GM18502 (cell line): ENCODE results near the gene CLEC16A.
A peak's percentile ranks its signal among the peaks of the same experiment; 100 is the strongest.
"Not testable (repeated sequence)": the region's sequence is repeated elsewhere in the genome, so short reads cannot be mapped to it uniquely, and the experiment has no call there.

Source experiments
- ATAC-seq: cut with Tn5 transposase; IDR thresholded peaks from one replicate; pipeline ENCODE4 v1.9.1; 2021; ENCODE audit warnings: mild to moderate bottlenecking; ENCODE audit not compliant: unreplicated experiment, poor library complexity

The CLEC16A gene

DNA sequence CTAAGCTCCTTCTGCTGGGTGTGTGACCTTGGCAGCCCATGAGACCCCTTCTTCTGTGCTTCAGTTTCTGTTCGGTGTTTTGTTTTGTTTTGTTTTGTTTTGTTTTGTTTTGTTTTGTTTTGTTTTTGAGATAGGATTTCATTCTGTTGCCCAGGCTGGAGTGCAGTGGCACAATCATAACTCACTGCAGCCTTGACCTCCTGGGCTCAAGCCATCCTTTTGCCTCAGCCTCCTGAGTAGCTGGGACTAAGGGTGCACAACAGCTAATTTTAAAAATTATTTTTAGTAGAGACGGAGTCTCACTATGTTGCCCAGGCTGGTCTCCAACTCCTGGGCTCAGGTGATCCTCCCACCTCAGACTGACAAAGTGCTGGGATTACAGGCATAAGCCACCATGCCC lies 276.1 kb downstream of the CLEC16A start:
- ATAC-seq = not testable (repeated sequence)

DNA sequence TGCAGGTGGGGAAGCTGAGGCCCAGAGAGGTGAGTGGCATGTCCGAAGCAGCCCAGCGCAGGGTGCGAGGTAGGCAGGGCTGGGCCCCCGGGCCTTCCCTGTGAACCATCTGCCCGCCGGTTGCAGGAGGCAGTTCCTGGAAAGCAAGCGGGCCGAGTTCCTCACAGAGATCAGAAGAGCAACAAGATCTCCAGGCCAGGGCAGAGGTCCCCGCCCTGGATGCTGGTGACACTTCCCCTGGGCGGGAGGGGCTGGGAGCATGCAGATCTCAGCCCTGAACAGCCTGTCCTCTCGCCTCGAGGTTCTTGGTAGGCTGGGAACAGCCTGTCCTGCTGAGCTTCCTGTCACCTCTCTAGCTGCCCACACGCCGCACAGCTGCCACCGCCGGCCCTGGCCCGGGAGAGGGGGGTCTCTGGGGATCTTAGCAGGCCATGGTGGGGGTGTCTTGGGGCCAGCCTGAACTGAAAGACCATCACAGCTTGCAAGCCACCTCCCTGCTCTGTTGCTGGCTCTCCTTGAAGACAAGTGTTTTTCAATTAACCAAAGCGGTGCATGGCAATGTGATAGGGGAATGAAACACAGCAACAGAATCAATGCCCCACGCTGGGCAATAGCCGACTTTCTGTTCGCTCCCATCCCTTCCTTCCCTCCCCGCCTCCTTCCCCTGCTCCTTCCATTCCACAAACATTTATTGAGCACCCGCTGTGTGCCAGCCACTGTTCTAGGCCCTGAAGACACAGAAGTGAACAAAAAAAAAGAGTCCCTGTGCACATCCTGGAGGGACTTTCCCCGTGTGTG lies 279.9 kb downstream of the CLEC16A start:
- no peak for ATAC-seq

DNA sequence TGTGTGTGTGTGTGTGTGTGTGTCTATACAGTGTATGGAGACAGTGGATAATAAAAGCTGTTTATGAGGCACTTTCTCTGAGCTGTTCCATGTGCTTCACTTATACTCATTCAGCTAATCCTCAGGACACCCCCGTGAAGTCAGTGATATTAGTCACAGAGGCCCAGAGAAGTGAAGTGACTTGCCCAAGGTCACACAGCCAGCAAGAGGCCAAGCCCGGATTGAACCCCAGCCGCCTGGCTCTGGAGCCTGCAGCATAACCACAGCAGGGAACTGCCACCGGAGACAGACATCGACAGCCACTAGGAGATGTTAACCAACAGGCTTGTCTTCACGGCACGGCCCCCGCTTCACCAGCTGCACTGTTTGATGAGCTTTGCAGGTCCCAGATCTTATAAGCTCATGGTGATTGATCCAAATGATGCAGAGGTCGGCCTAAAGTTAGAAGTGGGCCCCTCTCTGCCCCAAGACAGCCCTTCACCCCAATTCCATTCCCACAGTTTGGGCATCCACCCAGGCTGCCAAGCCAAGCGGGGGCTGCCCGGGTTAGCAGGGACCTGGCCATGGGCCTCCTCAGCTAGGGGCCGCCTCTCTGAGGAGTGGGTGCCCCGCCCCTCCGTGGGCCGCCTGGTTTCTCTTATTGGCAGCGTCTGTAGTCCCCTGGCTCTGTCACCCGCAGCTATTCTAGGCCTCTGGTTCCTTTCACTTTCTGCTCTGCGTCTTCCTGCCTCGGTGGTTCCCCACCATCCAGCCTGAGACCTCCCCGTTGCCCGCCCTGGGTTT lies 280.7 kb downstream of the CLEC16A start:
- ATAC-seq = peak; percentile 90

DNA sequence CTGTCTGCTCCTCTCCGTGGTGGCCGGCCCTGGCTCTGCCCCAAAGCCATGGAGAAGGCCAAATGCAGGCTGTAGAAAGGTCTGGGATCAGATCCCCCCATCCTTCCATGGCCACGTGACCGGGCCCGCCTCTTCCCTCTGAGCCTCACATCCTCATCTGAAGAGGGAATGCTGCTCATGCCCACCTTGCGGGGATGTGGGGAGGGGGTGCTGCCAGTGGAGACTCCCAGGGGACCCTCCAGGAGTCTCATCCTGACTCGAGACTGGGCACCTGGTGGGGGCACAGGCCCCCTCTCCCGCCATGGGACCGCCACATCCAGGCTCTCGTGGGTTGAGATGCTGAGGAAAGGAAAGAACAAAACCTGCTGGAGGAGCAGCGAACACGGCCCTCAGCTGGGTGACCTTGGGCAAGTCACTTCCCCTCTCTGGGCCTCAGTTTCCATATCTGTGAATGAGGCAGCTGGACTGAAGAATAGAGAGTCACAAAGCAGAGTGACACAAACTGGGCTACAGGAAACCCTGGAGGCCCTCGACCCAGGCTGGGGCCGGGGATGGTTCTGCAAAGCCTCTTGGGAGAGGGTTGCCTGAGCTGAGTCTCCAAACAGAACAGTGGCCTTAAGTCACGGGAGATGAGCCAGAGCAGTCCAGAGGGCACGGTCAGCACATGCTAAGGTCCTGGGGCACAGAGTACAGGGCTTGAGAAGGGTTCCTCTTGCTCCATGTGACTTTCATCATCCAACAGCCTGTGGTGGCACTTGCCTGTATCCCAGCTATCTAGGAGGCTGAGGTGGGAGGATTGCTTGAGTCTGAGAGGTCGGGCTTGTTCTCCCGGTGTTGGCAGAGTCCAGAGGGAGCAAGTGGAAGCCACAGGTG lies 281.5 kb downstream of the CLEC16A start:
- ATAC-seq = no peak

DNA sequence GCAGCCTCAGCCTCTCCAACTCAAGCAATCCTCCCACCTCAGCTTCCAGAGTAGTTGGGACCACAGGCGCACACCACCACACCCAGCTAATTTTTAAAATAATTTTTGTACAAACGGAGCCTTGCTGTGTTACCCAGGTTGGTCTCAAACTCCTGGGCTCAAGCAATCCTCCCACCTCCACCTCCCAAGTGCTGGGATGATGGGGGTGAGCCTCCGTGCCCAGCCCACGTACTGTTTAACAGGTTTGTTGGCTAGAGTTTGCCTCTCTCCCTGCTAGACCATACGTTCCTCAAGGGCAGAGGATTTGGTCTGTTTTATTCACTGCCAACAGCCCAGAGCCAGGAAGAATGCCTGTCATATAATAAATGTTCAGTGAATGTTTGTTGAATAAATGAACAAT lies 285.1 kb downstream of the CLEC16A start:
- no peak for ATAC-seq

DNA sequence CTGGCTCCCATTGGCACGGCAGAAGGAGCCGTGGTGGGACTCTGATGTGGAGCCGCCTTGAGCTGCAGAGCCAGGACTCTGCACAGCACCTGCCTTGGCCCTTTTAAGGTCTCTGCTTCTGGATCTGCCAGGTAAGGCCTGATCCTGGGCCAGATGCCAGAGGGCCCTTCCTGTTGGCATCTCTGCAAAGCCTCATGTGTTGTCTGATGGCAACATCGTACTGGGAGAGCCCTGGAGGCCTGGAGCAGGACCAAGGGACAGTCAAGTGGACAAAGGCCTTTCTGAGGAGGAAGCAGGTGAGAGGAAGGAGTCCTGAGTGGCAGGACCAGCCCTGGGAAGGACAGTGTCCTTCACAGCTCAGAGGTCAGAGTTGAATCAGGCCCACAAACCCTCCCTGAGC lies 285.5 kb downstream of the CLEC16A start:
- no peak for ATAC-seq

DNA sequence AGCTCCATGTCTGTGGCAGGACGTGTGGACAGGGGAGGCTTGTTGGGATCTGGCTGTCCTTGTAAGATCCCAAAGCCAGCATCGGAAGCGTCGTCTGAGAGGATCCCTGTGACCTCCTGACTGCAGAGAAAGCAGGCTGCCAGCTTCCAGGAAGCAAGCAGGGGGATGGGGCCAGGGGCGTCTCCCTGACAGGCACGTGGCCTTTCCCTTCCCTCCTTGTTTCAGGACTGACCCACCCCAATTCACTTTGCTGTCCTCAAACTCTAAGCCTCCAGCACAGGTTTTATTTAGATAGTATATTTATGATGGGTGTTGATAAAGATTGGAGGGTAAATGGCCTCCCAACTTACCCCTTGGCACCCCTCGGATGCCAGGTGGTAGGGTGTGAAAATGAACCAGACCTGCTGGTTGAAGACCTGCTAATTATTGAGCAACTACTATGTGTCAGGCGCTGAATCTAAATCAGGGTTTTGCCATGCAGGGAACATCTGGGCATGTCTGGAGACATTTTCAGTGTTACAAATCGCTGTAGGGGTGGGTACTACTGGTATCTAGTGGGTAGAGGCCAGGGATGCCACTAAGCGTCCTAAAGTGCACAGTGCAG lies 287.1 kb downstream of the CLEC16A start:
- no peak for ATAC-seq
